Smooth muscle cell (in vitro differentiated cells): Measurements from ENCODE around the gene ITPRID2. TPM values are rescaled to one million over a fixed set of nuclear protein-coding genes. Genes with fewer than 3 reads are reported as not detected.

Experiments used
- DNase-seq: peaks from one replicate; lab custom pipeline; 2025; ENCODE audit not compliant: unreplicated experiment; lab: John Stamatoyannopoulos, UW
- H2AFZ ChIP-seq: fragments of 200-600 bp; sonication (generic); 2 replicates; pipeline ENCODE4 v1.6.0; 2016; ENCODE audit warnings: antibody characterized with exemption, low read depth, mild to moderate bottlenecking
- H3F3A ChIP-seq: fragments of 200-600 bp; sonication (generic); 2 replicates; pipeline ENCODE4 v1.6.0; 2017; ENCODE audit warnings: antibody characterized with exemption, low read depth
- H3K27ac ChIP-seq: fragments of 200-600 bp; sonication (generic); 2 replicates; pipeline ENCODE4 v1.5.1; 2016; ENCODE audit warnings: low read depth, mild to moderate bottlenecking
- H3K27me3 ChIP-seq: fragments of 200-600 bp; sonication (generic); 2 replicates; pipeline ENCODE4 v1.6.1; 2016; ENCODE audit warnings: low read depth, mild to moderate bottlenecking
- H3K36me3 ChIP-seq: fragments of 200-600 bp; sonication (generic); 2 replicates; pipeline ENCODE4 v1.5.1; 2016; ENCODE audit warnings: low read depth
- H3K4me1 ChIP-seq: fragments of 200-600 bp; sonication (generic); 2 replicates; pipeline ENCODE4 v1.5.1; 2016; ENCODE audit warnings: low read depth
- H3K4me2 ChIP-seq: fragments of 200-600 bp; sonication (generic); 2 replicates; pipeline ENCODE4 v1.6.0; 2016; ENCODE audit warnings: mild to moderate bottlenecking
- H3K4me3 ChIP-seq: fragments of 200-600 bp; sonication (generic); 2 replicates; pipeline ENCODE4 v1.5.1; 2016; ENCODE audit warnings: mild to moderate bottlenecking
- H3K79me2 ChIP-seq: fragments of 200-600 bp; sonication (generic); 2 replicates; pipeline ENCODE4 v1.6.0; 2016; ENCODE audit warnings: low read depth, mild to moderate bottlenecking
- H3K9ac ChIP-seq: fragments of 200-600 bp; sonication (generic); 2 replicates; pipeline ENCODE4 v1.6.0; 2016; ENCODE audit warnings: low read depth
- H3K9me3 ChIP-seq: fragments of 200-600 bp; sonication (generic); replicated peaks from 2 replicates; pipeline ENCODE4 v1.5.1; 2016; ENCODE audit warnings: low read depth
- H4K20me1 ChIP-seq: fragments of 200-600 bp; sonication (generic); 2 replicates; pipeline ENCODE4 v1.6.0; 2016; ENCODE audit warnings: low read depth
- WGBS: methylation state at CpG from one replicate; pipeline ENCODE4 v1.1.7; 2016; ENCODE audit warnings: low lambda C conversion rate; 5-methylcytosine and 5-hydroxymethylcytosine counted together
- polyA plus RNA-seq: library from polyadenylated mRNA; unstranded; fragments of >200 nt; fragmentation: Nextera tagmentation; extraction: Ambion mirVana; gene quantifications from 2 replicates; pipeline ENCODE4 v1.2.1, GENCODE V29; 2016
- total RNA-seq: library from RNA; depleted of rRNA; stranded (reverse); fragments of >200 nt; gene quantifications from 2 replicates; pipeline ENCODE4 v1.2.3, GENCODE V29; 2014
- TF ChIP-seq, protein P1 (sequence below): fragments of 200-600 bp; sonication (generic); IDR thresholded peaks from 2 replicates; pipeline ENCODE4 v1.5.1; 2017; ENCODE audit warnings: borderline replicate concordance, mild to moderate bottlenecking, antibody characterized with exemption; ENCODE audit not compliant: insufficient read depth, poor library complexity, severe bottlenecking

Gene ITPRID2
- total and polyA plus RNA-seq, 2 experiments from 2014 or later: 28.2 to 556 TPM

DNA sequence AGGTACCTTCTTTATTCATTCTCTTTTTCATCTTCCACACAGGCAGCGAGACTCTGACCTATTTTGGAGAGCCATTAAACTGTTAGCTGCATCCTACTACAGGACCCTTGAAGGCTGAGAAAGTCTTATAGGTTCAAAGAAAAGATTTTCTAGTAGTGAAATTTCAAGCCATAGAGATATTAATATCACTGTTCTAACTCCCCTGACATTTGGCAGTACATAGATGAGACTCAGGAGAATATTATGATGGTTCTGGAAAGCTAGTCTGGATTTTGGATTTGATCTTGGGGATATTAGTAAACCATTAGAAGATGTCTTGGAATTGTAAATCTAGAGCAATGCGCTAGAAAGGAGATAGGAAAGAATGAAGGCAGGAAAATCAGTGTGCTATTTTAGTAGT, 1.3 kb upstream of the ITPRID2 start:
- Histone ChIP-seq H3K4me2 (no peak overlapping the region), H3K36me3 (no peaks in the 10 kb centered on the region), H4K20me1 (peaks cover 23% of the 10 kb centered on the region), H3K9me3 (no peaks in the 10 kb centered on the region), H3K27ac (no peak overlapping the region), H3K4me1 (peaks cover 28% of the 10 kb centered on the region), H3K4me3 (no peak overlapping the region), H2AFZ (peak overlapping the region; percentile 12), H3K79me2 (peaks cover 28% of the 10 kb centered on the region), H3K27me3 (no peaks in the 10 kb centered on the region), H3F3A (peaks cover 2% of the 10 kb centered on the region), H3K9ac (no peak overlapping the region)
- DNase-seq: no peak
- WGBS: 90% methylated on average over 2 of the region's 2 CpGs
- TF ChIP-seq, protein P1, sequence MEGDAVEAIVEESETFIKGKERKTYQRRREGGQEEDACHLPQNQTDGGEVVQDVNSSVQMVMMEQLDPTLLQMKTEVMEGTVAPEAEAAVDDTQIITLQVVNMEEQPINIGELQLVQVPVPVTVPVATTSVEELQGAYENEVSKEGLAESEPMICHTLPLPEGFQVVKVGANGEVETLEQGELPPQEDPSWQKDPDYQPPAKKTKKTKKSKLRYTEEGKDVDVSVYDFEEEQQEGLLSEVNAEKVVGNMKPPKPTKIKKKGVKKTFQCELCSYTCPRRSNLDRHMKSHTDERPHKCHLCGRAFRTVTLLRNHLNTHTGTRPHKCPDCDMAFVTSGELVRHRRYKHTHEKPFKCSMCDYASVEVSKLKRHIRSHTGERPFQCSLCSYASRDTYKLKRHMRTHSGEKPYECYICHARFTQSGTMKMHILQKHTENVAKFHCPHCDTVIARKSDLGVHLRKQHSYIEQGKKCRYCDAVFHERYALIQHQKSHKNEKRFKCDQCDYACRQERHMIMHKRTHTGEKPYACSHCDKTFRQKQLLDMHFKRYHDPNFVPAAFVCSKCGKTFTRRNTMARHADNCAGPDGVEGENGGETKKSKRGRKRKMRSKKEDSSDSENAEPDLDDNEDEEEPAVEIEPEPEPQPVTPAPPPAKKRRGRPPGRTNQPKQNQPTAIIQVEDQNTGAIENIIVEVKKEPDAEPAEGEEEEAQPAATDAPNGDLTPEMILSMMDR: no peak

- WGBS: 1% methylated on average over 75 of the region's 83 CpGs
These were observed 652 bp downstream of the ITPRID2 start for GRCh38 chr2:181891966-181892798.

DNA sequence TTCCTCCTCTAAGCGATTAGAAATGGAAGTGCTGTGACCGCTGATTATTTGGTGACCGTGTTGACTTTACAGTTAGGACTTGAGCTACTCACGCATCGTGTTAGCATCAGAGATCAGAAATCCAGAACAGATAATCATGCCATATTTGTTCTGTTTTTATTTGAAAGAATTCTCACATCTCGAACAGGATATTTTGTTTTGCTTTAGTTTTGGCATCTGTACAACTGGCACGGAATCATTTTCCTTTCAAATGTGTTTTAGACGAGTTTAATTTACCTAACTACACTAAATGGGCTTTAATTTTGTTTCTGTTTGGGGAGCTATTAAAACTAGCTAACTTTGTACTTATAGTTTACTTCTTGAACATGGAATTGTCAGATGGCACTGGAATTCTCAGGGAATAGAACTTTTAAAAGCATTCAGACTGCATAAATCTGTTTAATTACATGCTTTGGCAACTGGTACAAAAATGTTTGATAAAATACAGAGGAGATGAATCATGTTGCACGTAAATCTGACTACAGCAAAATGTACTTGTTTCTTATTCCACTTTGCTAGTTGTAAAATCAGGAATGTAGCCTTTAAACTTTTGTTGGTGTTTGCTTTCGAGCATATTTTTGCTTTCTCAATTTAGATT, 1.4 kb downstream of the ITPRID2 start:
- peak overlapping the region; percentile 93 for H3K4me2 ChIP-seq
- H3K36me3 ChIP-seq: peaks cover 16% of the 10 kb centered on the region
- peak overlapping the region; percentile 90 for H3K27ac ChIP-seq
- peaks cover 55% of the 10 kb centered on the region for H3K79me2 ChIP-seq
- H3K9ac ChIP-seq: peak overlapping the region; percentile 85
- peaks cover 45% of the 10 kb centered on the region for H4K20me1 ChIP-seq
- no peak for DNase-seq
- peak overlapping the region; percentile 80 for H3K4me3 ChIP-seq
- 5% methylated on average over 10 of the region's 10 CpGs for WGBS
- H3F3A ChIP-seq: peaks cover 2% of the 10 kb centered on the region
- peaks cover 28% of the 10 kb centered on the region for H3K4me1 ChIP-seq
- H3K27me3 ChIP-seq: no peaks in the 10 kb centered on the region
- H2AFZ ChIP-seq: peak overlapping the region; percentile 92
- no peaks in the 10 kb centered on the region for H3K9me3 ChIP-seq
- TF ChIP-seq, protein P1: no peak

More at GRCh38 chr2:181891966-181892798, 652 bp downstream of the ITPRID2 start:
- Histone ChIP-seq H3K4me1 (peaks cover 28% of the 10 kb centered on the region), H3K9ac (peak overlapping the region; percentile 85), H3K79me2 (peaks cover 48% of the 10 kb centered on the region), H4K20me1 (peaks cover 41% of the 10 kb centered on the region), H3K4me2 (peak overlapping the region; percentile 93), H3K27ac (peak overlapping the region; percentile 90), H3K4me3 (peak overlapping the region; percentile 80), H3F3A (peaks cover 2% of the 10 kb centered on the region), H3K36me3 (peaks cover 15% of the 10 kb centered on the region), H2AFZ (peak overlapping the region; percentile 92), H3K27me3 (no peaks in the 10 kb centered on the region), H3K9me3 (no peaks in the 10 kb centered on the region)
- TF ChIP-seq, protein P1: no peak
- peak; percentile 79 for DNase-seq
